ENCODE measurements around the gene PPP1R9B.

PPP1R9B gene

GRCh38 chr17:50123649-50124349 lies 26.7 kb downstream of the PPP1R9B start:
- DNase-seq (ENCODE audit: low read depth): no peak

- no peak for DNase-seq (ENCODE audit: low read depth)
Measured at GRCh38 chr17:50122945-50123344, 27.5 kb downstream of the PPP1R9B start.

GRCh38 chr17:50120475-50121253 lies 29.8 kb downstream of the PPP1R9B start:
- DNase-seq (ENCODE audit: low read depth): no peak

DNA sequence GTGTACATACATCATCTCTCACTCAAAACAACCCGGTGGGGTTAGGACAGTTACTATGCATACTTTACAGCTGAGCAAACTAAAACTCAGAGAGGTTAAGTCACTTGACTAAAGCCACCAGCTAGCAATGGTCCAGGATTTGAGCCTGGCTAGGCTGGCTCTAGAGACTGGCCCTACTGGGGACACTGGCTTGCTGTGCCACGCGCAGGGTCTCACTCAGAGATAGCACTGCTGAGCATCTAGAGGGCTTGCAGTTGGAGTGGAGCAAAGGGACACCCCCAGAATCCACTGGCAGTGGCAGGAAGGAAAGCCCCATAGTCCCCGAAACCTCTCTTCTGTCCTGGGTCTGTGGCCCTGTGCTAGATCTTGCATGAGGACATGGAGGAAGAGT lies 31.7 kb downstream of the PPP1R9B start:
- DNase-seq (ENCODE audit: low read depth): no peak

- no peak for DNase-seq (ENCODE audit: low read depth)
Measured at GRCh38 chr17:50118076-50118827, 32.2 kb downstream of the PPP1R9B start.

GRCh38 chr17:50117202-50118051 lies 33.0 kb downstream of the PPP1R9B start:
- DNase-seq (ENCODE audit: low read depth): peak; percentile 71

- DNase-seq (ENCODE audit: low read depth): no peak
Measured at GRCh38 chr17:50115756-50116155, 34.7 kb downstream of the PPP1R9B start.

DNA sequence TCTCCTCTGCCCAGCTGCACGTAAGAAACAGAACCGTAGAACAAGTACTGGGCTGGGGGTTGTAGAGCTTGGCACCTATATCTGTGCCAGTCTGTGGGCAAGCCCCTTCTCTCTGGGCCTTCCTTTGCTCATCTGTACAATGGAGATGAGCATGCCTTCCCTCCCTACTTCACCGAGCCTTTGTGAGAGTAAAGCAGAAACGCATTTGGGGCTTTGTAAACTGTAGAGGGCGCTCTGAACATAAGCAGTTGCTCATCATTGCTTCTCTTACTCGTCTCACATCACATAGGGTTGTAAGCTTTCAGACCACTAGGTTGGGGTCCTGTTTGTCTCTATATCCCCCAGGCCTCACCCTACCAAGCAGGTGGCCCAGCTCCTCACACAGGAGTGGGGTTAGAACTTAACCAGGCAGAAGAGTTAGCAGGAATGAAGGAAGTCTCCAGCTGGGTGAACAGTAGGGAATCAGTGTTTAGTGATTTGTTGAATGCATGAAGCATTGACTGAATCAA lies 35.6 kb downstream of the PPP1R9B start:
- DNase-seq (ENCODE audit: low read depth): peak; percentile 84

- DNase-seq (ENCODE audit: low read depth): no peak
Measured at GRCh38 chr17:50114401-50114800, 36.1 kb downstream of the PPP1R9B start.

DNA sequence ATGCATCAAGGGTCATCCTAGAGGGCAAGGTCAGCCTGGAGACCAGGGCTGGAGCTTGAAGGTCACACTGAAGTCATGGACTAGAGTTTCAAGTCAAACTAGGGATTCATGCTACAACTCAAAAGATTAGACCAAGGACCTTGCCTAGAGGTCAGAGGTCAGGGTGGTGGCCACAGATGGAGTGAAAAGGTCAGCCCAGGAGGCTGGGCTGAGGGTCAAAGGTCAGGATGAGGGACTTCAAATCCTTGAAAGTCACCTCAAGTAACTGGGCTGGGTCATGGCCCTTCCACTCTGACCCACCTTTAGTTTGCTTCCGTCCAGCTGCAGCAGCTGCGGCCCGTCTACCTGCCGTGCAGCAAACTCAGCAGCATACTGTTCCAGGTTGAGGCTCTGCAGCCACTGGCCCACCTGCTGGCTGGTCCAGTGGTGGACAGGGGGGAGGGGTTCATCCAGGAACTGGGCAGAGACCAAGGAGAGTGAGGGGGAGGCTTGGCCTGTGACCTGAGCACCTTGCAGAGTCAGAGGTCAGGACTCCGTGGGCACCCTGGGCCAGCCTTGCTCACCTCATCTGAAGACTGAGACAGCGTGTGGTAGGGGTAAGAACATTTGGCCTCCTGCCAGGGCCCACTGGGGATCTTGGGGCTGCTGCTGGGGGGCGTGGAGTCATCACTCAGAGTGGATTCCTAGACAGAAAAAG lies 36.7 kb downstream of the PPP1R9B start:
- no peak for DNase-seq (ENCODE audit: low read depth)

DNA sequence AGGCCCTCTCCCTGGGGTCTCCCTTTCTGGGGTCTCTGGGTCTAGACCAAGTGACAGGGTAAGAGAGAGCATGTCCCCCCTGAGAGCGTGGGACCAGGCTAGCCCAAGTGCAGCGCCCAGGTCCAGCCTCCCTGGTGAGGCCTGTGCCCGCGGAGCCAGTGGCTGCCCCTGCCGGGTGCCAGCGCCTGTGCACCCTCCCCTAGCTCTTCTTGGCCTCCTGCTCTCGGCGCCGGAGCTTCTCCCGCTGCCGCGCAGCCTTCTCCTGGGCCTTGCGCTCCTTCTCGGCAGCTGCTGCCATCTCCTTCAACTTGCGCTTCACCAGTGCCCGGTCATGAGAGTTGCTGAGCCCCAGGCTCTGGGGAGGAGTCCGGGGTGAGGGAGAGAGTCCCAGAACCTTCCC lies 37.8 kb downstream of the PPP1R9B start:
- DNase-seq (ENCODE audit: low read depth): no peak

GRCh38 chr17:50111673-50112655 lies 38.5 kb downstream of the PPP1R9B start:
- DNase-seq (ENCODE audit: low read depth): no peak

DNA sequence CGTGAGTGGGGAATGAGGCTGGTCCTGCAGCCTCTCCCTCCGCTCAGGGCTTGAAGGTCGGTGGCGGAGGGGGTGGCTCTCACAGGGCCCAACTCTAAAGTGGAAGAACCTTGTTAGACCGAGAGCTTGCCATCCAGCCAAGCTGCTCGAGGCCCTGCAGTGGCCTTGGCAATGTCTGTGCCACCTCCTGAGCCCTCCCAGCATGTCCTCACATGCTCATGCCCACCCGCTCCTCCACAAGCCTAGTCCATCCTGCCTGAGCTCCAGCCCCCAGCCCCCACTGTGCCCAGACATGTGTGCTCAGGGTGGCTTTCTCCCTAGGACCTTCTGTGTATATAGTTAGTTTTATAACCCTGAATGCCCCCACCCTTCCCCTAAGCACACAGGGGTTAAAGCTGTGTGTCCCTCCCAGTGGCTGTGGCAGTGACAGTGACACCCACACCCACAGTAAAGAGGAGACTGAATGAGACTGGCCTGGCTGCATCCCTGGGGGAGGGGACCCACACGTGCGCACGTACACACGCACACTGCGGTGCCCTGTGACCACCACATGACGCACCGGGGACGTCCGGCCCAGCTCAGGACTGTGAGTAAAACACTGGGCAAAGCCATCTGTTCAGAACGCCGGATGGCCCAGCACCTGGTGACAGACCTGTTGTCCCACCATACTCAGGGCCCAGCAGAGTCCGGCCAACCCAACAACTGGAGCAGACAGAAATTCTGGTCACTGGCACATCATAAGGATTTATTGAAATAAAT lies 39.7 kb downstream of the PPP1R9B start:
- DNase-seq (ENCODE audit: low read depth): no peak

- DNase-seq (ENCODE audit: low read depth): no peak
Measured at GRCh38 chr17:50109785-50110184, 40.7 kb downstream of the PPP1R9B start.

DNA sequence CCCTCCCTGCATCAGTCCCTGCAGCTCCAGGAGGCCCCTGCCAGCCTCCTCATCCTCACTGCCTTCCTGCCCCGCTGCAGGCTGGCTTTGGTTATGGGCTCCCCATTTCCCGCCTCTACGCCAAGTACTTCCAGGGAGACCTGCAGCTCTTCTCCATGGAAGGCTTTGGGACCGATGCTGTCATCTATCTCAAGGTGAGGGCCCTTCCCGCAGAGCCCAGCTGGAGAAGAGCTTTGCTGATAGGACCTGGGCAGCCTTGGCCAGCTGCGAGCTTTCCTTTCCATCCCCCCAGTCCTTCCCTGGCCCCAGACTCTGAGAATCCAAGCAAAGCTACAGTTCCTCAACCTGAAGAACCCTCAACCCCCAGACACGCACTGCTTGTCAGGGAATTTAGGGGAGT lies 41.3 kb downstream of the PPP1R9B start:
- DNase-seq (ENCODE audit: low read depth): no peak

DNA sequence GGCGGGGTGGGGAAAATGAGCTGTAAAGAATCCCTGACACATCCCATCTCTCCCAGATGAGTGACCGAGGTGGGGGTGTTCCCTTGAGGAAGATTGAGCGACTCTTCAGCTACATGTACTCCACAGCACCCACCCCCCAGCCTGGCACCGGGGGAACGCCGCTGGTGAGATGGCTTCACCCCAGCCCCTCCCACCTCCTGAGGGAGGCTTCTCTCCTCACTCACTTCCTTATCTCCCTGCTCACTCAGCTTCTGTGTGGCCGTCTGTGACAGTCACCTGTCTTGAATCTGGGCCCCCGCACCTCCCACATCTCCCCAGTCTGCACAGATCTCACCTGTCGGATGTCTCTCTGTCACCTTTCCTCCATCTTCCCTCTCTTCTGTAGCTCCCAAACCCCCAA lies 41.9 kb downstream of the PPP1R9B start:
- DNase-seq (ENCODE audit: low read depth): no peak

GRCh38 chr17:50107790-50108414 lies 42.6 kb downstream of the PPP1R9B start:
- DNase-seq (ENCODE audit: low read depth): peak; percentile 88

- no peak for DNase-seq (ENCODE audit: low read depth)
Measured at GRCh38 chr17:50106393-50107131, 43.9 kb downstream of the PPP1R9B start.

Data from ELR (cell line).